ENCODE results near the gene NDFIP1. TPM values are rescaled to one million over a fixed set of nuclear protein-coding genes. Genes with fewer than 3 reads are reported as not detected.
A peak's percentile ranks its signal among the peaks of the same experiment; 100 is the strongest.

NDFIP1 gene
- total and polyA plus RNA-seq, 2 of the 13 experiments (the other 11 are each of a cell fraction or from before 2014, with no cell fraction given) = 12.4 to 15.7 TPM

GRCh38 chr5:142109331-142110045, 909 bp downstream of the NDFIP1 start (continued):
- TF ChIP-seq ZNF292 (CRISPR knock-in tag; IDR thresholded peaks at IDR 0.05; ENCODE audit: borderline replicate concordance, low read depth) = no peak
- no peak for TF ChIP-seq ZNF280D (CRISPR knock-in tag; IDR thresholded peaks at IDR 0.05)
- no peak for TF ChIP-seq CREB1 (IDR thresholded peaks at IDR 0.05)
- TF ChIP-seq CREB1 (CRISPR knock-in tag; IDR thresholded peaks at IDR 0.05) = no peak
- TF ChIP-seq TMF1 (CRISPR knock-in tag; IDR thresholded peaks at IDR 0.05; ENCODE audit: low read depth) = no peak
- no peak for TF ChIP-seq DMTF1 (CRISPR knock-in tag; IDR thresholded peaks at IDR 0.05)
- 0 out of 2 replicates have a peak, but pooled peaks have one; percentile 21 for TF ChIP-seq ZNF510 (CRISPR knock-in tag; IDR thresholded peaks at IDR 0.05; ENCODE audit: low read depth)
- no peak for TF ChIP-seq GPBP1L1 (CRISPR knock-in tag; IDR thresholded peaks at IDR 0.05)
- no peak for TF ChIP-seq PBX3 (CRISPR knock-in tag; IDR thresholded peaks at IDR 0.05; ENCODE audit: borderline replicate concordance)
- TF ChIP-seq MXD3 (CRISPR knock-in tag; IDR thresholded peaks at IDR 0.05) = no peak
- no peak for TF ChIP-seq TBL1XR1 (IDR thresholded peaks at IDR 0.05; ENCODE audit: borderline replicate concordance, low read length, partially characterized antibody)
- TF ChIP-seq MZF1 (CRISPR knock-in tag; IDR thresholded peaks at IDR 0.05; ENCODE audit: borderline replicate concordance) = no peak
- TF ChIP-seq CC2D1A (CRISPR knock-in tag; IDR thresholded peaks at IDR 0.05) = no peak
- 0 out of 2 replicates have a peak, but pooled peaks have one; percentile 70 for TF ChIP-seq ZNF850 (CRISPR knock-in tag; conservative IDR thresholded peaks at IDR 0.05)
